Stimulated activated CD8-positive, alpha-beta memory T cell treated with anti-CD3 and anti-CD28 coated beads, Interleukin-15, amount 100 ng/mL, for 48 hours (primary cell): ENCODE results near the gene TMPRSS15.

Source experiments
- DNase-seq, 2 donors: peaks; one replicate each; pipeline ENCODE4 v3.0.0-alpha.2; 2020; ENCODE audit warnings: low read depth in 2 of 2

Gene TMPRSS15

GRCh38 chr21:18349468-18349867 lies 54.1 kb downstream of the TMPRSS15 start:
- no peak for DNase-seq

DNA sequence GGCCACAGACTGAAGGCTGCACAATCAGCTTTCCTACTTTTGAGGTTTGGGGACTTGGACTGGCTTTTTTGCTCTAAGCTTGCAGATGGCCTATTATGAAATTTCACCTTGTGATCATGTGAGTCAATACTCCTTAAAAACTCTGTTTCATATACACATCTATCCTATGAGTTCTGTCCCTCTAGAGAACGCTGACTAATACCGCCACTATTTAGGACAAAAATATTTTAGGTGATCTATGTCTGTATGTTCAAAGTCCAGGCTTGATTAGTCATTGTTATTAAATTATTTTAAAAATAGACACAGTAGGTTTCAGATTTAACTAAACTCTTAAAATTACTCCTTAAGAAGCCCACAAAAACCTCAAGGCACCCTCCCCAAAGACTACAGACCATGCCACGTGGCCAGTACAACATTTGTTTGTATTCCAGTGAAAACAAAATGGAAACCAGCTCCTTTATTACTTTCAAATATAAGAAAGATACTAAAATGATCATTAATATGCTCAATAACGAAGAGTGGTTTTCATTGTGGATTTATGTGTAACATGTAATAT lies 63.1 kb downstream of the TMPRSS15 start:
- no peak for DNase-seq

DNA sequence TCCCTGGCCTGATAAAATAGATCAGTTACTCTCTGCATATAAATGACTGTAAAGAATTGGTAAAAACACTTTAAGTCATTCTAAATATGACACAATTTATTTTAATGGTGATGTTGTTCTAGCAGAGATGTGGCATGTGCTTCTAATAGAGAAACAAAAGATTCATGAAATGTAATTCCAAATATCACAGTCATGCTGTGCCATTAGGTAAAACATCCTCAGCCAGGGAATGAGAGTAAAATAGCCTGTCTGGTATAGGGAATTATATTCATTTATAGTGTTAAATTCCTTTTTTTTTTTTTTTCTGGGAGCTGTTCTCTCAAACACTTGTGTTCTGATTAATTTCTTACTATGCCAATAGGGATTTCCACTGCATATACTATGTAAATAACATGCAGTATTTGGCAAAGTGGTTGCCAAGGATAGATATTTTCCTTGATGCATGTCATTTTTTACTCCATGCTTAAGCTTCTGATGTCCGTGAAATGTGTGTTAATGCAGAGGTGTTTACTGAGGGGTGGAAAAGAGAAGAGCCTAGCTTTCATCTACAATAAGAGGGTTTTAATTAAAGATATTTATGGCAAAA lies 67.8 kb downstream of the TMPRSS15 start:
- DNase-seq: no peak

GRCh38 chr21:18334066-18334465 lies 69.5 kb downstream of the TMPRSS15 start:
- DNase-seq: no peak

GRCh38 chr21:18318156-18318555 lies 85.4 kb downstream of the TMPRSS15 start:
- no peak for DNase-seq

DNA sequence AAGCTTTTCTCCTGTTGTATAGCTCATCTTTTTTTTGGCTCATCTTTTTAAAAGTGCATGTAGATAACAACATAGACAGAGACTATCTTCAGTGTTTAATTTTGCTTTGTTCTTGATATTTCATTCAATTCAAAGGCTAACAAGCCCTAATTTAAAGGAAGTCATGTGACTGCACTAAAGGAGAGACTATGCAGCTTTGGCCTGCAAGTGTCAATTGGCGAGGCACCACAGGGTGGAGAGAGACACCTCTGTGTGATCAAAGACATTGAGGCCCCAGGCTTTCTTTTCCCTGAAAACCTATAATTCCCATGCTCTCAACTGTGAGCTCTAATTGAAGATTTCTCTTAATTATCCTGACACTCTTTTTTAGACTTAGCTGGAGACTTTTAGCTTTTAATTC lies 105.4 kb downstream of the TMPRSS15 start:
- DNase-seq: no peak

- DNase-seq: no peak
Observed at GRCh38 chr21:18294100-18294499, 109.5 kb downstream of the TMPRSS15 start.

DNA sequence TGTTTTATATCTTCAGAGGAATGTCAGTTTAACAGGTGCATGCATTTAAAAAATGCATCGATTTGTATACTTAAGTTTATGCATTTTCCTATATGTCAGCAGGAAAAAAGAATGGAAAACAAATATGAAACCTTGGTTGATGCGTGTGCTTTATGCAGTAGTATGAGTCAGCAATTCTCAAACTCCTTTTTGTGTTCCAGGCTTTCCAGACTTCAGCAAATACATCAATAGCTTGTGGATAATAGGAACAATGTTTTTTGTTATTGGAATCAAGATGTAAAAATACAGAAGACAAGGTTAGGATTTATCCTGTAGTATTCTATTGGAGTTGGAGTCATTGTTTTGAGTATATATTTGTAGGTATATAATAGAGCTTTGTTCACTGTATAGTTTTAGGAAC lies 113.7 kb downstream of the TMPRSS15 start:
- no peak for DNase-seq

DNA sequence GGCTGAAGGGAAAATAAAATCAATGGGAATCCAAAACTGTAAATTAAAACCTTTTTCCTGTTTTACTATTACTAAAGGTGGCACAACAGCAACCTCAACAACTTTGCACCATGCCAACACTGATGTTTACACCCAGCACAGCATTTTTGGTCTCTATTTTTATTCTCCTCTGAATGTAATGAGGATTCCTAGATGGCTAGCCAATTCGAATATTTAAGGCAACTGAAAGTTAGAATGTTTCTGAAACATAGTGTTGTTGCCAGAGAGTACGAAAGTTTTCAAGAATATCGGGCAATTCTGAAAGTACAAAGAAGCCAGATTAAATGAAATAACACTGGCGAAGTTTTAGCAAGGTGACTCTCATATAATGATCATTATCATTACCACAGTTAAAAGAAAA lies 118.2 kb downstream of the TMPRSS15 start:
- DNase-seq: no peak

DNA sequence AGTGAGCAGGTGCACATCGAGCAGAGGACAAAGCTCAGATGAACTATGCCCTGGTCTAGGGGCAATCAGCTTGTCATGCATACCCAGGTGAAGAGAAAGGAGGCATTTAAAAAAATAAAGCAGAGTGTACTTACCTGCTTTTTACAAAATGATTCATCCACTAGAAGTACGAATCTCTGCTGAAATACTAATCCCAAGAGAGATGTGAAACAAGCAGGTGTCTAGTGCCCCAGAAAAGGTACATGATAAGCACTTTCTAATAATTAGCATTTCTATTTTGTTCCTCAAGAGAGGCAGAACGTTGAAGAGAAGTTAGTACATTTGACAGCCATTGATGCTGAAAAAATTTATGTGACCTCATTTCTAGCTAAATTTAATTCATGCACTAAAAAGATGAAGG lies 127.8 kb downstream of the TMPRSS15 start:
- no peak for DNase-seq

DNA sequence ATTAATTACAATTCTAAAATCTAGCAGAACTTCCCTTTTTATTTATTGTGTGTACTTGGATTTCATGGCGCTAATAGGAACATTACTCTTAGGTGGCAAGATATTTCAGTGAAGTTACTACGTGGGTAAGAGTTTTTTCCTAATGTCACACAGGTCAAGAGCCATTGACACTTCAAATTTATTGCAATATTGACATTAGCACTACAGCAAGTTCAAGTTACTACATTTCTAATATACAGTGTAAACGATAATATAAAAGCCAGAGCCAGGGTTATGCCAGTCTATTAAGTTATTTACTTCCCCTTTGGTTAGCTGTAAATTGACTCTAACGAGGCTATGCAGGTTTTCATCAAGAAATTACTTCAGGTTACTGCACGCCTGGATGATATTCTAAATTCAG lies 129.2 kb downstream of the TMPRSS15 start:
- no peak for DNase-seq

GRCh38 chr21:18273400-18273799 lies 130.2 kb downstream of the TMPRSS15 start:
- DNase-seq: no peak

GRCh38 chr21:18269856-18270255 lies 133.7 kb downstream of the TMPRSS15 start:
- DNase-seq: no peak

DNA sequence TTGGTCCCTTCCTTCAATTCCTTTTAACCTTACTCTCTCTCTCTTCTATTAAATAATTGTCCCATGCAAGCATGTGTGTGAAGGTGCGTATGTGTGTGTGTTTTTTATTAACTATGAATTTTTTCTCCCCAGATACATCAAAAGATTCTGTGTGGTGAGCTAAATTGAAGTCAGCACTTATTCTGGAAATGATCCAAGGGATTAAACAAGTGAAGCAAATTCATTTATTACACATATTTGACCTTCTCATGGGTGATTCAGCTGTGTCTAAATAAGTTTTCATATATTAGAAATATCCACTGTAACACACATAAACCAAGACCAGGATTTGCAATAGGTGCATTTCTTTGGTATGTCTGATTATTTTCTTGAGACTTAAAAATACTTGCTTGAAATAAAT lies 134.7 kb downstream of the TMPRSS15 start:
- DNase-seq: no peak

- DNase-seq: no peak
Observed at GRCh38 chr21:18267496-18267895, 136.1 kb downstream of the TMPRSS15 start.

GRCh38 chr21:18265944-18266343 lies 137.6 kb downstream of the TMPRSS15 start:
- DNase-seq: no peak

DNA sequence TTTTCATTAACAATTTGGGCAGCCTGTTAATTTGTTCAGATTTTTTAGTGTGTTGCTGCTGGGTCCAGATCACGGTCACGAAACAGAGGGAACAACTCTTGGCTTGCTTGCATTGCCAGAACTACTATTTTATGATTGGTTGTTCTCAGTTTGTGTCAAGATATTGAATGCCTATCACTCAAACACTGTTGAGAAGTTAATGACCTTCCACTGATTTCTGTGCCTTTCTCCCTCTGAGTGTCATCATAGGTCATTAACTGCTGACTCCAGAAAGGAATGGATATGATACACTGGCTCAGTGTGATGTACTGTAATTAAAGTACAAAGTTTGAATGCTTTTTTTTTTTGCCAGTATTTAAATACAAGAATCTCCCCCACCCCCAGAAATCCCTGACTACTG lies 149.8 kb downstream of the TMPRSS15 start:
- DNase-seq: no peak

- DNase-seq: no peak
Observed at GRCh38 chr21:18253221-18253620, 150.4 kb downstream of the TMPRSS15 start.

DNA sequence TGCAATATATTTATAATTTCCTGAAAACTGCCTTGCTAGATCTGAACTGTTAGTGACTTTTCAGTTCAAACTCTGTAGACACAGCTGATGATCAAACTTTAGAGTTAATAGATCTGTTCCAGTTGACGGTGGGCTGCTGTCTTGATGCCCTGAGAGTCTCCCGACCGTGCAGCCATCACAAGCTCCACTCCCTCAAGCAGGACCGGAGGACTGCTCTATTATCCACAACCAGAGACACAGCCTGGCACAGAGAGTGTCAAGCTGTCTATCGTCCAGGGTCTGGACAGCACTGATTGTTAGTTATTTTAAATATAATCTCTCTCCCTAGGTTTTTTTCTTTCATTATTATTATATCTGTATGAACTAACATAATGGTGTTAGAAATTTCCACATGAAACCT lies 150.9 kb downstream of the TMPRSS15 start:
- DNase-seq: no peak

GRCh38 chr21:18252256-18252655 lies 151.3 kb downstream of the TMPRSS15 start:
- DNase-seq: no peak

GRCh38 chr21:18251065-18251464 lies 152.5 kb downstream of the TMPRSS15 start:
- no peak for DNase-seq

- no peak for DNase-seq
Observed at GRCh38 chr21:18249672-18250071, 153.9 kb downstream of the TMPRSS15 start.

DNA sequence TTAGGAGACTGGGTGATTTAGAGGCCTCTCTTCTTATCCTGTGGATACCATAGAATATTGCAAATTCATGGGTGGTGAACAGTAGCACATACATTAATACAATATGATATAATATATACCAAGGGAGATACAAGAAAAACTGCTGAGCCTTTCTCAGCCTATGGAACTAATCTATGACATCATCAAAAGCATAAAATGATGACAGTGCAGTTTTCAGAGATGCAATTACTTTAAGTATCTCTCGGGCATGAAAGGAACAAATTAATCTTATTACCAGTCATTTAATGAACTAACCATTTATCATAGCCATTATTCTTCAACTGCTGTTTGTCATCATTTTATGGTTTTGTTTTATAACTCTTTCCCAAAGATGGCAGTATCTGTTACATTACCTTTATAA lies 155.4 kb downstream of the TMPRSS15 start:
- no peak for DNase-seq

- DNase-seq: no peak
Observed at GRCh38 chr21:18245464-18245967, 158.1 kb downstream of the TMPRSS15 start.
